Inferior parietal cortex (tissue), 1 donor: Measurements from ENCODE around the gene LEO1.

Experiments used
- DNase-seq: peaks from one replicate; pipeline ENCODE4 v3.0.0-alpha.2; 2016; ENCODE audit errors: extremely low spot score

The LEO1 gene

GRCh38 chr15:51931638-51932037 is 39.9 kb downstream of the LEO1 start:
- no peak for DNase-seq

- DNase-seq, result no peak
Measured at GRCh38 chr15:51931016-51931415, 40.6 kb downstream of the LEO1 start.

- DNase-seq, result no peak
Measured at GRCh38 chr15:51926809-51927208, 44.8 kb downstream of the LEO1 start.

- DNase-seq, result peak; percentile 52
Measured at GRCh38 chr15:51924156-51925068, 47.2 kb downstream of the LEO1 start.

- no peak for DNase-seq
Measured at GRCh38 chr15:51917493-51917892, 54.1 kb downstream of the LEO1 start.

- DNase-seq, result no peak
Measured at GRCh38 chr15:51912528-51912927, 59.0 kb downstream of the LEO1 start.

GRCh38 chr15:51909584-51909983 is 62.0 kb downstream of the LEO1 start:
- no peak for DNase-seq

GRCh38 chr15:51908316-51908715 is 63.3 kb downstream of the LEO1 start:
- DNase-seq, result no peak

- DNase-seq, result no peak
Measured at GRCh38 chr15:51907136-51907862, 64.3 kb downstream of the LEO1 start.

GRCh38 chr15:51904931-51905330 is 66.6 kb downstream of the LEO1 start:
- no peak for DNase-seq

- no peak for DNase-seq
Measured at GRCh38 chr15:51904421-51904820, 67.2 kb downstream of the LEO1 start.

GRCh38 chr15:51889486-51889885 is 82.1 kb downstream of the LEO1 start:
- no peak for DNase-seq

- DNase-seq, result peak; percentile 66
Measured at GRCh38 chr15:51888593-51889195, 82.9 kb downstream of the LEO1 start.
